Thoracic aorta (tissue), 2 donors: ENCODE measurements around the gene FKBP6. TPM values are rescaled to one million over a fixed set of nuclear protein-coding genes. Genes with fewer than 3 reads are reported as not detected.
"Not testable (repeated sequence)": the region's sequence is repeated elsewhere in the genome, so short reads cannot be mapped to it uniquely, and the experiment has no call there.

Source experiments
- ATAC-seq: fragments of 150-250 bp; one replicate; pipeline ENCODE4 v1.8.0; 2017; ENCODE audit warnings: low read depth; ENCODE audit not compliant: insufficient number of reproducible peaks, low FRiP score
- DNase-seq: peaks from one replicate; pipeline ENCODE4 v3.0.0-alpha.2; 2020; ENCODE audit warnings: low spot score
- H3K27ac ChIP-seq, 2 donors: fragments of 200-600 bp; sonication (generic); 1 replicate in 1 of 2; 2 replicates in 1 of 2; pipeline ENCODE4 v1.5.1; 2016; ENCODE audit warnings: mild to moderate bottlenecking in 2 of 2, moderate library complexity in 2 of 2
- H3K27me3 ChIP-seq: fragments of 200-600 bp; sonication (generic); replicated peaks from 2 replicates; pipeline ENCODE4 v1.6.0; 2016; ENCODE audit warnings: mild to moderate bottlenecking; ENCODE audit not compliant: insufficient read depth
- H3K36me3 ChIP-seq: fragments of 200-600 bp; sonication (generic); one replicate; pipeline ENCODE4 v1.5.1; 2016
- H3K4me1 ChIP-seq, 2 donors: fragments of 200-600 bp; sonication (generic); 1 replicate in 1 of 2; 2 replicates in 1 of 2; pipeline versions ENCODE4 v1.5.1 to v1.6.0; 2016; ENCODE audit warnings: low read depth in 2 of 2, mild to moderate bottlenecking in 1 of 2; ENCODE audit not compliant: control insufficient read depth in 1 of 2
- H3K4me3 ChIP-seq: fragments of 200-600 bp; sonication (generic); 2 replicates; pipeline ENCODE4 v1.5.1; 2016; ENCODE audit warnings: mild to moderate bottlenecking
- H3K9me3 ChIP-seq: fragments of 200-600 bp; sonication (generic); 2 replicates; pipeline ENCODE4 v1.5.1; 2016
- CTCF ChIP-seq: fragments of 200-600 bp; sonication (generic); IDR thresholded peaks from one replicate; pipeline ENCODE4 v1.5.1; 2019; ENCODE audit warnings: antibody characterized with exemption
- total RNA-seq, 2 donors: library from RNA; depleted of rRNA; stranded (reverse); fragments of >200 nt; gene quantifications; one replicate each; pipeline versions ENCODE4 v1.1.0 to v1.2.3, GENCODE V29; 2016

Gene FKBP6
- total RNA-seq, 2 donors from 2014 or later, result not detected

GRCh38 chr7:73327449-73327848, 512 bp upstream of the FKBP6 start:
- not testable (repeated sequence) for DNase-seq, H3K9me3 ChIP-seq, ATAC-seq, H3K27me3 ChIP-seq, H3K27ac ChIP-seq, H3K4me1 ChIP-seq, H3K36me3 ChIP-seq, H3K4me3 ChIP-seq

GRCh38 chr7:73328696-73329095, 735 bp downstream of the FKBP6 start:
- no peaks in the 10 kb centered on the region for H3K27me3 ChIP-seq
- no peak for DNase-seq
- no peaks in the 10 kb centered on the region for H3K9me3 ChIP-seq
- H3K4me3 ChIP-seq, result no peak overlapping the region
- no peak overlapping the region for H3K27ac ChIP-seq
- ATAC-seq, result no peak
- no peaks in the 10 kb centered on the region for H3K36me3 ChIP-seq
- no peaks in the 10 kb centered on the region for H3K4me1 ChIP-seq
- no peak for TF ChIP-seq CTCF

- Histone ChIP-seq H3K27me3 (no peaks in the 10 kb centered on the region), H3K9me3 (no peaks in the 10 kb centered on the region), H3K27ac (no peak overlapping the region), H3K4me3 (no peak overlapping the region), H3K36me3 (no peaks in the 10 kb centered on the region), H3K4me1 (no peaks in the 10 kb centered on the region)
- no peak for DNase-seq
- no peak for ATAC-seq
- TF ChIP-seq CTCF, result no peak
These were observed 2.1 kb downstream of the FKBP6 start for GRCh38 chr7:73329861-73330581.

- Histone ChIP-seq H3K4me1 (no peaks in the 10 kb centered on the region), H3K27ac (no peak overlapping the region), H3K4me3 (no peak overlapping the region), H3K9me3 (no peaks in the 10 kb centered on the region), H3K27me3 (no peaks in the 10 kb centered on the region), H3K36me3 (no peaks in the 10 kb centered on the region)
- TF ChIP-seq CTCF, result no peak
- no peak for DNase-seq
- no peak for ATAC-seq
These were observed 2.8 kb downstream of the FKBP6 start for GRCh38 chr7:73330772-73331171.

GRCh38 chr7:73332447-73332846, 4.5 kb downstream of the FKBP6 start:
- no peak for DNase-seq
- no peaks in the 10 kb centered on the region for H3K9me3 ChIP-seq
- H3K27me3 ChIP-seq, result no peaks in the 10 kb centered on the region
- H3K4me1 ChIP-seq, result no peaks in the 10 kb centered on the region
- no peak overlapping the region for H3K4me3 ChIP-seq
- ATAC-seq, result no peak
- H3K27ac ChIP-seq, result no peak overlapping the region
- no peak for TF ChIP-seq CTCF
- H3K36me3 ChIP-seq, result no peaks in the 10 kb centered on the region

- Histone ChIP-seq H3K36me3 (no peaks in the 10 kb centered on the region), H3K4me1 (peaks cover 0 to 13% of the 10 kb centered on the region in 2 donors), H3K27ac (no peak overlapping the region), H3K9me3 (no peaks in the 10 kb centered on the region), H3K4me3 (no peak overlapping the region), H3K27me3 (no peaks in the 10 kb centered on the region)
- no peak for TF ChIP-seq CTCF
- DNase-seq (no peak), ATAC-seq (no peak)
These were observed 10.4 kb downstream of the FKBP6 start for GRCh38 chr7:73338321-73338720.
